CD4-positive, CD25-positive, alpha-beta regulatory T cell (primary cell): ENCODE data around the gene DBI. TPM values are rescaled to one million over a fixed set of nuclear protein-coding genes. Genes with fewer than 3 reads are reported as not detected.

Experiments
- ATAC-seq, 2 donors: fragments of 150-1000 bp; cut with Tn5 transposase; one replicate each; pipeline ENCODE4 v1.10.0; 2021; ENCODE audit warnings: low read depth in 2 of 2, moderate number of reproducible peaks in 2 of 2, moderate library complexity in 1 of 2
- DNase-seq, 3 donors: peaks; one replicate each; pipeline versions ENCODE4 v3.0.0 to v3.0.0-alpha.2; 2012 to 2022; ENCODE audit warnings: mixed read lengths in 1 of 3
- H3K27ac ChIP-seq: one replicate; pipeline ENCODE4 v1.7.0; 2013; ENCODE audit warnings: mild to moderate bottlenecking, low read length; ENCODE audit not compliant: insufficient read depth, poor library complexity, severe bottlenecking
- H3K27me3 ChIP-seq: one replicate; pipeline ENCODE4 v1.7.0; 2013; ENCODE audit warnings: low read length; ENCODE audit not compliant: control insufficient read depth, insufficient read depth
- H3K36me3 ChIP-seq: one replicate; pipeline ENCODE4 v1.7.0; 2013; ENCODE audit warnings: mild to moderate bottlenecking, low read length, moderate library complexity; ENCODE audit not compliant: control insufficient read depth, insufficient read depth
- H3K4me1 ChIP-seq: 2 replicates; pipeline ENCODE4 v1.7.0; 2013; ENCODE audit warnings: mild to moderate bottlenecking, low read length; ENCODE audit not compliant: insufficient read depth, control insufficient read depth, poor library complexity, severe bottlenecking
- H3K4me3 ChIP-seq: one replicate; pipeline ENCODE4 v1.7.0; 2013; ENCODE audit warnings: low read depth, mild to moderate bottlenecking, low read length, moderate library complexity
- H3K9me3 ChIP-seq, 2 experiments: 1 replicate in 1 of 2; 2 replicates in 1 of 2; pipeline ENCODE4 v1.7.0; 2013; ENCODE audit warnings: low read length in 2 of 2, mild to moderate bottlenecking in 1 of 2, moderate library complexity in 1 of 2; ENCODE audit not compliant: control insufficient read depth in 2 of 2
- H3K27ac Mint-ChIP-seq, 3 donors: one replicate each; pipeline ENCODE4 v1.8.0; 2020 to 2022; ENCODE audit warnings: mild to moderate bottlenecking in 3 of 3, mixed read lengths in 3 of 3, moderate library complexity in 2 of 3
- H3K27me3 Mint-ChIP-seq: one replicate; pipeline ENCODE4 v1.8.0; 2022; ENCODE audit warnings: mild to moderate bottlenecking, mixed read lengths
- H3K36me3 Mint-ChIP-seq: one replicate; pipeline ENCODE4 v1.8.0; 2020; ENCODE audit warnings: mixed read lengths
- H3K4me1 Mint-ChIP-seq, 4 donors: one replicate each; pipeline ENCODE4 v1.8.0; 2020 to 2022; ENCODE audit warnings: mixed read lengths in 4 of 4, mild to moderate bottlenecking in 1 of 4
- H3K4me3 Mint-ChIP-seq, 4 donors: one replicate each; pipeline ENCODE4 v1.8.0; 2020 to 2022; ENCODE audit warnings: mild to moderate bottlenecking in 4 of 4, mixed read lengths in 4 of 4, moderate library complexity in 3 of 4
- H3K9me3 Mint-ChIP-seq, 7 donors: one replicate each; pipeline ENCODE4 v1.8.0; 2020 to 2022; ENCODE audit warnings: mixed read lengths in 7 of 7, mild to moderate bottlenecking in 3 of 7, moderate library complexity in 2 of 7
- polyA plus RNA-seq, 4 donors: library from polyadenylated mRNA; unstranded; fragments of 300-500 nt; fragmentation: Illumina TruSeq; gene quantifications; one replicate each; pipeline ENCODE4 v1.2.3, GENCODE V29; 2021
- total RNA-seq: library from RNA; stranded (reverse); gene quantifications from one replicate; pipeline ENCODE4 v1.2.3, GENCODE V29; 2022

DBI gene
- total and polyA plus RNA-seq, 5 donors from 2014 or later = 49.9 to 556 (median 349) TPM

DNA sequence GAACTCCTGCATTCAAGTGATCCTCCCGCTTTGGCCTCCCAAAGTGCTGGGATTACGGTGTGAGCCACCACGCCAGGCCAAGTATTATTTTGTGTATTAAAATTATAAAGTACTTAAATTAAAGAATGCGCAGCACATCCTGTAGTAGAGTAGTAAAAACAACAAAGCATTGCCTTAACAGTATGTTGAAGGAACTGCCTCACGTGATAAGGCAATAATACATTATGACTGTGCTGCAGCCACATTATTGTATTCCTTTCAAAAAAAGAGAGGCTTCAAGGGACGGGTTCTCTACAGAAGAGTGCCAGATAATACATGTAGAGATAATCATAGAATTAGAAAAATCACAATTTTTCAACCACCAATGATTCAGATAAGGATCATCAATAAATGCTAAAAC lies 33.8 kb upstream of the DBI start:
- H3K9me3 Mint-ChIP-seq = no peaks in the 10 kb centered on the region
- H3K27me3 ChIP-seq = no peaks in the 10 kb centered on the region
- peaks cover 25% of the 10 kb centered on the region for H3K36me3 Mint-ChIP-seq
- no peak overlapping the region for H3K4me3 ChIP-seq
- H3K4me1 ChIP-seq = no peaks in the 10 kb centered on the region
- H3K27ac Mint-ChIP-seq = no peak overlapping the region
- no peaks in the 10 kb centered on the region for H3K4me1 Mint-ChIP-seq
- no peaks in the 10 kb centered on the region for H3K27me3 Mint-ChIP-seq
- no peak overlapping the region for H3K27ac ChIP-seq
- ATAC-seq (no peak), DNase-seq (no peak)
- no peak overlapping the region for H3K4me3 Mint-ChIP-seq
- no peaks in the 10 kb centered on the region for H3K36me3 ChIP-seq
- no peaks in the 10 kb centered on the region for H3K9me3 ChIP-seq

DNA sequence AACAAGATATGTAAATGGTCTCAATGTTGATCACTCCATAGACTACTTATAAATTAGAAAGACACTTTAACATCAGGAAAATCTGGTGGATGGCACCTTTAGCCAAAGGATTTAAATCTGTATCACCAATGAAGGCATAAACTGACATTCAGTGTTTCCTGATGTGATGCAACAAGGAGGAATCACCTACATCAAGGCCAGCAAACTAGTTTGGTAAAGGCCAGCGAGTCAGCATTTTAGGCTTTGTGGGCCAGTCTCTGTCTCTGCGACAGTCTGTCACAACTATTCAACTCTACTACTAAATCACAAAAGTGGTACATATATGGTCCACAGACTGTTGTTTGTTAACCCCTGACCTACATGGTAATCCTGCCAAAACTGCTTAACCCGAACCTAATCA lies 33.4 kb upstream of the DBI start:
- no peak overlapping the region for H3K4me3 Mint-ChIP-seq
- Histone ChIP-seq H3K4me1 (peaks cover under 1% of the 10 kb centered on the region), H3K27ac (no peak overlapping the region), H3K27me3 (no peaks in the 10 kb centered on the region), H3K4me3 (no peak overlapping the region), H3K9me3 (no peaks in the 10 kb centered on the region), H3K36me3 (no peaks in the 10 kb centered on the region)
- H3K36me3 Mint-ChIP-seq = peaks cover 25% of the 10 kb centered on the region
- peaks cover 0 to 4% (median 3%) of the 10 kb centered on the region in 4 donors for H3K4me1 Mint-ChIP-seq
- ATAC-seq (no peak), DNase-seq (no peak)
- H3K27ac Mint-ChIP-seq = no peak overlapping the region
- no peaks in the 10 kb centered on the region for H3K27me3 Mint-ChIP-seq
- H3K9me3 Mint-ChIP-seq = no peaks in the 10 kb centered on the region

- Histone ChIP-seq H3K9me3 (no peaks in the 10 kb centered on the region), H3K27ac (no peak overlapping the region), H3K4me1 (peaks cover 5% of the 10 kb centered on the region), H3K4me3 (no peak overlapping the region), H3K36me3 (no peaks in the 10 kb centered on the region), H3K27me3 (no peaks in the 10 kb centered on the region)
- ATAC-seq (no peak), DNase-seq (no peak)
- Mint-ChIP-seq H3K27ac (no peak overlapping the region), H3K9me3 (no peaks in the 10 kb centered on the region), H3K4me3 (no peak overlapping the region), H3K4me1 (peaks cover under 1 to 9% (median 7%) of the 10 kb centered on the region in 4 donors), H3K36me3 (peaks cover 25% of the 10 kb centered on the region), H3K27me3 (no peaks in the 10 kb centered on the region)
These were observed 32.9 kb upstream of the DBI start for GRCh38 chr2:119333833-119334232.

- Histone ChIP-seq H3K27me3 (no peaks in the 10 kb centered on the region), H3K27ac (no peak overlapping the region), H3K36me3 (no peaks in the 10 kb centered on the region), H3K9me3 (no peaks in the 10 kb centered on the region), H3K4me3 (no peak overlapping the region), H3K4me1 (peaks cover 16% of the 10 kb centered on the region)
- DNase-seq = no peak
- Mint-ChIP-seq H3K4me3 (no peak overlapping the region), H3K9me3 (no peaks in the 10 kb centered on the region), H3K27ac (peak overlapping the region in 2 of 3 donors; percentile 25 to 92), H3K4me1 (peaks cover 5 to 22% (median 17%) of the 10 kb centered on the region in 4 donors), H3K27me3 (no peaks in the 10 kb centered on the region), H3K36me3 (peaks cover 18% of the 10 kb centered on the region)
- no peak for ATAC-seq
These were observed 29.0 kb upstream of the DBI start for GRCh38 chr2:119337749-119338148.

- Histone ChIP-seq H3K9me3 (no peaks in the 10 kb centered on the region), H3K36me3 (no peaks in the 10 kb centered on the region), H3K4me1 (peaks cover 16% of the 10 kb centered on the region), H3K27ac (no peak overlapping the region), H3K4me3 (no peak overlapping the region), H3K27me3 (no peaks in the 10 kb centered on the region)
- DNase-seq = no peak
- Mint-ChIP-seq H3K4me1 (peaks cover 5 to 22% (median 17%) of the 10 kb centered on the region in 4 donors), H3K4me3 (peak overlapping the region in 2 of 4 donors; percentile 24 to 73), H3K36me3 (peaks cover 16% of the 10 kb centered on the region), H3K27ac (peak overlapping the region; percentile 25 to 92 (median 85)), H3K9me3 (no peaks in the 10 kb centered on the region), H3K27me3 (no peaks in the 10 kb centered on the region)
- no peak for ATAC-seq
These were observed 28.5 kb upstream of the DBI start for GRCh38 chr2:119338272-119338671.

GRCh38 chr2:119338826-119339561 lies 27.8 kb upstream of the DBI start:
- peak overlapping the region; percentile 8 to 56 (median 39) for H3K4me3 Mint-ChIP-seq
- Histone ChIP-seq H3K27me3 (no peaks in the 10 kb centered on the region), H3K4me1 (peaks cover 16% of the 10 kb centered on the region), H3K9me3 (no peaks in the 10 kb centered on the region), H3K27ac (peak overlapping the region; percentile 37), H3K4me3 (peak overlapping the region; percentile 37), H3K36me3 (no peaks in the 10 kb centered on the region)
- H3K9me3 Mint-ChIP-seq = no peaks in the 10 kb centered on the region
- peak; percentile 16 to 87 (median 59) for DNase-seq
- peaks cover 5 to 22% (median 17%) of the 10 kb centered on the region in 4 donors for H3K4me1 Mint-ChIP-seq
- H3K27ac Mint-ChIP-seq = peak overlapping the region; percentile 25 to 85 (median 50)
- ATAC-seq = peak; percentile 99 to 100
- no peaks in the 10 kb centered on the region for H3K27me3 Mint-ChIP-seq
- peaks cover 8% of the 10 kb centered on the region for H3K36me3 Mint-ChIP-seq

- Histone ChIP-seq H3K4me1 (peaks cover 16% of the 10 kb centered on the region), H3K4me3 (no peak overlapping the region), H3K36me3 (no peaks in the 10 kb centered on the region), H3K9me3 (no peaks in the 10 kb centered on the region), H3K27ac (peak overlapping the region; percentile 37), H3K27me3 (no peaks in the 10 kb centered on the region)
- no peaks in the 10 kb centered on the region for H3K9me3 Mint-ChIP-seq
- DNase-seq = no peak
- H3K27me3 Mint-ChIP-seq = no peaks in the 10 kb centered on the region
- H3K36me3 Mint-ChIP-seq = peaks cover 7% of the 10 kb centered on the region
- peaks cover 5 to 22% (median 17%) of the 10 kb centered on the region in 4 donors for H3K4me1 Mint-ChIP-seq
- H3K27ac Mint-ChIP-seq = peak overlapping the region in 2 of 3 donors; percentile 25 to 85
- H3K4me3 Mint-ChIP-seq = peak overlapping the region in 1 of 4 donors; percentile 8
- no peak for ATAC-seq
These were observed 27.2 kb upstream of the DBI start for GRCh38 chr2:119339562-119339923.

DNA sequence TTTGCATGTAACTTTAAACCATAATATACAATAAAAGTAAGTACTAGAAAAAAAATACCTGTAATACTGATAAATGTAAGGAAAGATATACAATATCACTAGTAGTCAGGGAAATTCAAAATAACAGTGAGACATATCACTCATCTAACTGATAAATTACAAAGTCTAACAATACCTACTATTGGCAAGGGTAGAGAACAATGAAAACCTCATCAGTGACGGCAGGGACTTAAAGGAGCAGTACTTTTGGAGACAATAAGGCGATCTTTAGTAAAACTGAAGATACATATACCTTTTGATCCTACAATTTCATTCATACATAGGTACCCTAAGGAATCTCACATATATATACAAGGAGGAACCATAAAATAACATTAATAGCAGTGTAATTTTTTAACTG lies 25.1 kb upstream of the DBI start:
- Mint-ChIP-seq H3K27ac (no peak overlapping the region), H3K4me1 (peaks cover 5 to 22% (median 17%) of the 10 kb centered on the region in 4 donors), H3K36me3 (no peaks in the 10 kb centered on the region), H3K27me3 (no peaks in the 10 kb centered on the region), H3K4me3 (no peak overlapping the region), H3K9me3 (no peaks in the 10 kb centered on the region)
- Histone ChIP-seq H3K27ac (no peak overlapping the region), H3K4me3 (no peak overlapping the region), H3K27me3 (no peaks in the 10 kb centered on the region), H3K36me3 (no peaks in the 10 kb centered on the region), H3K9me3 (no peaks in the 10 kb centered on the region), H3K4me1 (peaks cover 16% of the 10 kb centered on the region)
- ATAC-seq = no peak
- no peak for DNase-seq
